Left ventricle myocardium superior (tissue), 1 donor: ENCODE measurements around the gene NTM. TPM values are rescaled to one million over a fixed set of nuclear protein-coding genes. Genes with fewer than 3 reads are reported as not detected.
"Not testable (repeated sequence)": the region's sequence is repeated elsewhere in the genome, so short reads cannot be mapped to it uniquely, and the experiment has no call there.

Source experiments
- ATAC-seq: fragments of 200-7000 bp; cut with Tn5 transposase; one replicate; pipeline ENCODE4 v1.9.1; 2020; ENCODE audit warnings: mild to moderate bottlenecking, moderate library complexity
- DNase-seq: peaks from one replicate; pipeline ENCODE4 v3.0.0-alpha.2; 2020
- intact Hi-C: fragments of 100-400 bp; cut with micrococcal nuclease; formaldehyde crosslinking; loops from one replicate; pipeline ENCODE4 v1.11.0; 2022
- total RNA-seq: library from RNA; stranded (reverse); fragmentation: NEBNext Ultra II Directional; extraction: Animal tissue kit (Norgen Biotek cat#: 25700); gene quantifications from one replicate; pipeline ENCODE4 v1.2.1, GENCODE V29; 2021
- donor health status: DM: no; HTN: yes; CAD: no; lungs with severe emphysema.

Gene NTM
- total RNA-seq, 1 donor from 2014 or later: 3.3 TPM

DNA sequence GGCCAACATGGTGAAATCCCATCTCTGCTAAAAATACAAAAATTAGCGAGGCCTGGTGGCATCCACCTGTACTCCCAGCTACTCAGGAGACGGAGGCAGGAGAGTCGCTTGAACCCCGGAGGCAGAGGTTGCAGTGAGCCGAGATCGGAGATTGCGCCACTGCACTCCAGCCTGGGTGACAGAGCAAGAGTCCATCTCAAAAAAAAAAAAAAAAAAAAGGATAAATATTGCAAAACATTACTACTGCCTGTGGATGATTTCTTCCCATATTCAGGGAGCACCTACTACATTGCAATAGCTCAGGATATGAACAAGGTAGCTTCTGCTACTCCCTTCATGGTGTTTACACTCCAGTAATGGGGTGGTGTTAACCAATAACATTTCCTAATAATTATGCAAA, 980.6 kb downstream of the NTM start:
- intact Hi-C loops: no loop called here
- DNase-seq (no peak), ATAC-seq (no peak)

- ATAC-seq (no peak), DNase-seq (no peak)
- intact Hi-C loops: no loop called here
Measured at GRCh38 chr11:132352497-132352896, 982.1 kb downstream of the NTM start.

DNA sequence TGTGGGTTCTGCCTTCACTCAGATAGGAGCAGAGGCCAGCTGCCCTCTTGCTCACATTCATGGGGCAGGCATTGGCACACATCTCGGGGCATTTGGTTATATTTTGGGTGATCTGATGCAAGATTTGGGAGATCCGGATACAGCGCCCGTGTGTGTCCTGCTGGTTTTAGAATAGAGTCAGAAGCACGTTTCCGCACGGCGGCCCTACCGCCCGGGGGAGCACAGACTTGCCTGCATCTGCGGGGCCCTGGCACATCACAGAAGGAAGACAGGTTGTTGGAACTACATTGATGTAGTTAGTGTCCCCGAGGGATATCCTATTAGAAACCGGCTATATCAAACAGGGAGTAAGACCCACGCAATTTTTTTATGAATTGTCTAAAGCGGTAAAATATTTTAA, 982.8 kb downstream of the NTM start:
- no peak for DNase-seq
- intact Hi-C loops: no loop called here
- ATAC-seq: no peak

DNA sequence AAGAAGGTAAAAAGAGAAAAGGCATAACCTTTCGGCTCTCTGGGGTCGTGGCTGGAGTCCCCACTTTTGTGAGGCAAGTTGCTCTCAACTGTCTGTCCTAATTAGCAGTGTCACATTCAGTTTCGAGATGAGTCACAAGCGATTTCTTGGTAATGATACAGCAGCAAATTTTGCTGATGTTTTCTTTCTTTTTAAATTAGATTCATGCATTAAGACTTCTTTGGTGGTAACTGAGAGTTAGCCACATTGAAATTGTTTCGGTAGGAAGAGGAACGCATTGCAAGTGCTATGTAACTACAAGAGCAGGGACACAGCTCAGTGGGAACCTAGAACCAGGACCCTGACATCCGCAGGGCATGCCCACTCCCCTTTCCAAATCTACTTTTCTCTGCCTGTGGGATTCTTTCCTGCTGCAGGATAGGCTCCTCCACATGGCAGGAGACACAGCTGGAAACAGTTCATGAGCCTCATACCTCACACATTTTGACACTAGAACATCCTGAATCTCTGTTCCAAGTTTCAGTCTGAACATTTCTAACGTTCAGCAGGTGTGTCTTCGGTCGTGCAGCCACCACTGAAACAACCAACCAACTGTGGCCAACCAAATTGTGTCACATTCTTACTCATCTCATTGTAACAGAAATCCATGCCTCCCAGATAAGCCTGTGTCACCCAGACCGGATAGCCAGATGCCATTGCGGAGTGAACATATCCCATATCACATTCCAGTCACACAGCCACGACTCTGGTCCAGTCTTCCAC, 987.6 kb downstream of the NTM start:
- ATAC-seq (no peak), DNase-seq (no peak)
- intact Hi-C loops: no loop called here

DNA sequence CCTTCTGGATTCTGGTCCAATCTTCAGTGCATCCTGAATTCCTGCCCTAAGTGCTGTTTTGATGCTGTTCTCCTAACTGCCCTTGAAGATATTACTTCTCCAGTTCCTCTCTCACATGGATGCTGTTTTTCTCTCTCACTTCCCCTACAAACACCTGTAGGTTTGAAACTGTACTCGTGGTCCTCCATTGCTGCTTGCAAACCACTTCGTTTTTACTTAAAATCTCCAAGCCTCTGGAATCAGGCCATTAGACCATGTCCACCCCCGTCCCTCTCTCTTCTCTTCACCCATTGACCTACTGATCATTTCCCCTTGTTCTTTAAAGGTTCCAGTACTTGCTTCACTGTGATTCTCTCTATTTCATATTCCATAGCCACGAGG, 988.1 kb downstream of the NTM start:
- no peak for ATAC-seq
- intact Hi-C loops: no loop called here
- no peak for DNase-seq

DNA sequence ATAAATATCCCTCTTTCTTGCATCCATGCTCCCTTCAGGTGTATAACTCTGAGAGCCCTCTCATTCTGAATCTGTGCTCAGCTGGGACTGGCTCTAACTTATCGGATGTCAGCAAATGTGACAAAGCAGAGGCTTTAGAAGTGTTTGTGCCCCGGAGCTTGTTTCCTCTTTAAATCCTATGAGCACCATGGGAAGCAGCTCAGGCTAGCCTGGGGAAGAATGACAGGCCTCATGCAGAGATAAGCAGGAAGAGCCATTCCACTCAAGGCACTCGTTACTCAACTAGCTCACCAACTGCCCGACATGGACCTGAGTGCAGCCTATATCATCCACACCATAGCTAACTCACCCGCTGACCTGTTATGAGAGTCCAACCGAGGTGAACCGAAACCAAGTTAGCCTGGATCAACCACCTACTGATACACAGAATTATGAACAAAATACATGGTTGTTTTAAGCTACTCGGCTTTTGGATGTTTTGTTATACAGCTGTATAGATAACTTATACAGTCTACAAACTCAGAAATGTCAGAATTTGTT, 990.7 kb downstream of the NTM start:
- intact Hi-C loops: no loop called here
- DNase-seq (no peak), ATAC-seq (no peak)

DNA sequence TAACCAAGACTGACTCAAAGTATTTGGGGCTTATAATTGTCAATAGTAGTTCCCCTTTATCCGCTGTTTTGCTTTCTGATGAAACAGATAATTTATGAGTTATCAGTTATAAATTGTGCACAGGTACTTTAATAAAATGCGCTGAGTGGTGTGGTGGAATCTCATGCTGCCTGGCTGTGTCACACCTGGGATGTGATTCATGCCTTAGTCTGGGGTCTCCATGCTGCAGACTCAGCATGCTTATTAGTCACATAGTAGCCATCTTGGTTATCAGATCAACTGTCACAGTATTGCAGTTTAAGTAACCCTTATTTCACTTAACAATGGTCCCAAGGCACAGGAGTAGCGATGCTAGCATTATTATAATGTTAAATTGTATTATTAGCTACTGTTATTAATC, 995.2 kb downstream of the NTM start:
- no peak for ATAC-seq
- intact Hi-C loops: no loop called here
- no peak for DNase-seq

DNA sequence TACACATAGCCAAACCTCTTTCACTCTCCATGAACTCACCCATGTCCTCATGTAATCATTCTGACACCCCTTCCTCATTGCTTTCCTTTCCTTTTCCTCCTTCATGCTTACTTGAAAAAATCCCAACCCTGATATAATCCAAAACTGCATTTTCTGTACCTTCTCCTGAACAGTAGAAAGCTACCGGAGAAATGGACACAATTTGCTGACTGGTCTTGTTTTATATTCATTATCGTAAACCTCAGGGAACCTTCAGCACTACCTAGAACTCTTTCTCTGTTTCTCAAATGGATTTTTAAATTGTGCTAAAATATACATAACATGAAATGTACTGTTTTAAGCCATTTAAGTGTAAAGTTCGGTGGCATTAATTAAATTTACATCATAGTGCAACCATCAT, 996.9 kb downstream of the NTM start:
- intact Hi-C loops: no loop called here
- DNase-seq: no peak
- no peak for ATAC-seq

GRCh38 chr11:132370114-132370513, 999.7 kb downstream of the NTM start:
- ATAC-seq, DNase-seq, intact Hi-C loops: not testable (repeated sequence)

DNA sequence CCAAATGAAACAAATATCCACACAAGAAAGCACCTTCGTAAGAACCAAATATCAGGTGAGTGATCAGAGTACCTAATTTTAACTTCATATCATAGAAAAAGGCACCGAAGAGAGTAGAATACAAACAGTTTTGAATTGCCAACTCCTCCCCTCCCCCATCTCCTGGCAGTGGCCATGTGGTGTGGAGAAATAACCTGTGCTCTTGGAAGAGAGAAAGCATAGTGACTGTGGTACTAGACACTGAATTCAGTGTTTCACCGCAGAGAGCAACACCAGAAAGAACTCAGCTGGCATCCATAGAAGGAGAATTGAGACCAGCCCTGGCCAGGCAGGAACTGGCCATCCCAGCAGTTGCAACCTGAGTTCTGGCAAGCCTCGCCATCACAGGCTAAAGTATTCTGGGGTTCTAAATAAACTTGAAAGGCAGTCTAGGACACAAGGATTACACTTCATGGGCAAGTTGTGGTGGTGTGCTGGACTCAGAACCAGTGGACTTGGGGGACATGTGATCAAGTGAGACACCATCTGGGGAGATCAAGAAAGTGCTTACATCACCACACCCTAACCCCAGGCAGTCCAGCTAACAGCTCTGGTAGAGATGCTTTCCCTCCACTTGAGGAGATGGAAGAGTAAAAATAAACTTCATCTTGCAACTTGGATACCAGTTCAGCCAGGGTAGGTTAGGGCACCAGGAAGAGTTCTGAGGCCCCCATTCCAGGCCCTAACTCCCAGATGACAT, 1003.2 kb downstream of the NTM start:
- intact Hi-C loops: no loop called here
- ATAC-seq (no peak), DNase-seq (no peak)

- intact Hi-C loops: no loop called here
- DNase-seq (no peak), ATAC-seq (no peak)
Measured at GRCh38 chr11:132379540-132379939, 1009.1 kb downstream of the NTM start.
